ENCODE measurements around the gene SPATS2.

SPATS2 gene

DNA sequence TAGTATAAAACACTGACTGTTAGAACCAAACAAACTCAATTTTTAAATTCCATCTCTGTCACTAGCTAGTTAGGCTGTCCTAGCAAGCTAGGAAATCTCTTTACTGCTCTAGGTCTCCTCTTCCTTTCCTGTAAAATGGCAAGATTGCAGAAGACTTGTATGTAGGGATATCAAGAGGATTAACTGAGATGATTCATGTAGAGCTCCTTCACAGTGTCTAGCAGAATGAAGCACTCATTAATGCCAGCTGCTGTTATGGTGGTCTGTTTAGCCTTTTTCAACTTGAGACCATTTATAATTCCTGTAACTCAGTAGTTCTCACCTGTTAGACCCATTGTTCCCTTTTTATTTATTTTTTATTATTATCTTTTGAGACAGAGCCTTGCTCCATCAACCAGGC lies 103.7 kb downstream of the SPATS2 start:
- no peaks in the 10 kb centered on the region for H3K27me3 ChIP-seq (ENCODE audit: control insufficient read depth, insufficient read depth, low read length)
- no peaks in the 10 kb centered on the region for H3K4me1 ChIP-seq (ENCODE audit: control insufficient read depth, insufficient read depth, low read length)
- H3K36me3 ChIP-seq (ENCODE audit: control insufficient read depth, insufficient read depth, low read length), result no peaks in the 10 kb centered on the region
- no peak overlapping the region for H3K9ac ChIP-seq (ENCODE audit: low read depth, low read length)
- no peaks in the 10 kb centered on the region for H3K9me3 ChIP-seq (ENCODE audit: control insufficient read depth, insufficient read depth, low read length)
- H3K4me3 ChIP-seq (ENCODE audit: low read depth, low read length), result no peak overlapping the region
- H3K27ac ChIP-seq (ENCODE audit: low read depth, low read length), result no peak overlapping the region

DNA sequence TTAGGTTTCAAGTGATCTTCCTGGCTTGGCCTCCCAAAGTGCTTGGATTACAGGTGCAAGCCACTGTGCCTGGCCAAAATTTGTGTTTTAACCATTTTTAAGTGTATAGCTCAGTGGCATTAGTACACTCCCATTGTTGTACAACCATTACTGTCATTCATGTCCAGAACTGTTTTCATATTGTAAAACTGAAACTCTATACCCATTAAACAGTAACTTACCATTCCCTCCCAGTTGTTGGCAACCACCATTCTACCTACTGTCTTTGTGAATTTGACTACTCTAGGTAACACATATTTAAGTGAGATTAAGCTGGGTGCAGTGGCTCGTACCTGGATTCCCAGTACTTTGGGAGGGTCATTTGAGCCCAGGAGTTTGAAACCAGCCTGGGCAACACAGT lies 104.3 kb downstream of the SPATS2 start:
- Histone ChIP-seq H3K27ac (ENCODE audit: low read depth, low read length) (no peak overlapping the region), H3K4me3 (ENCODE audit: low read depth, low read length) (no peak overlapping the region), H3K9me3 (ENCODE audit: control insufficient read depth, insufficient read depth, low read length) (no peaks in the 10 kb centered on the region)

DNA sequence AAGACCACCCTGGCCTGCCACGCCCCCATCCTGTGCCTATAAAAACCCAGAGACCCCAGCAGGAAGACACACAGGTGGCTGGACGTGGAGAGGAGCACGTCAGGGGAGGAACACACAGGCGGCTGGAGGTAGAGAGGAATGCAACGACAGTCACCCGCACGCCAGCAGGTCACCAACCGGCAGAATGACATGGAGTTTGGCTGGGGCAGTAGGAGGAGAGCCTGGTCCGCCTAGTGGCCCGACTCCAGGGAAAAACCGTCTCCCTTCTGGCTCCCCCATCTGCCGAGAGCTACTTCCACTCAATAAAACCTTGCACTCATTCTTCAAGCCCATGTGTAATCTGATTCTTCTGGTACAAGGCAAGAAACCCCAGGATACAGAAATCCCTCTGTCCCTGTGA lies 108.8 kb downstream of the SPATS2 start:
- Histone ChIP-seq H3K36me3 (ENCODE audit: control insufficient read depth, insufficient read depth, low read length) (no peaks in the 10 kb centered on the region), H3K27me3 (ENCODE audit: control insufficient read depth, insufficient read depth, low read length) (no peaks in the 10 kb centered on the region), H3K9me3 (ENCODE audit: control insufficient read depth, insufficient read depth, low read length) (no peaks in the 10 kb centered on the region), H3K9ac (ENCODE audit: low read depth, low read length) (no peak overlapping the region), H3K27ac (ENCODE audit: low read depth, low read length) (no peak overlapping the region), H3K4me1 (ENCODE audit: control insufficient read depth, insufficient read depth, low read length) (peaks cover 11% of the 10 kb centered on the region), H3K4me3 (ENCODE audit: low read depth, low read length) (no peak overlapping the region)

More for the DNA sequence above, 104.3 kb downstream of the SPATS2 start:
- H3K4me1 ChIP-seq (ENCODE audit: control insufficient read depth, insufficient read depth, low read length), result no peaks in the 10 kb centered on the region
- no peaks in the 10 kb centered on the region for H3K36me3 ChIP-seq (ENCODE audit: control insufficient read depth, insufficient read depth, low read length)
- H3K27me3 ChIP-seq (ENCODE audit: control insufficient read depth, insufficient read depth, low read length), result no peaks in the 10 kb centered on the region
- H3K9ac ChIP-seq (ENCODE audit: low read depth, low read length), result no peak overlapping the region

- H3K9ac ChIP-seq (ENCODE audit: low read depth, low read length), result no peak overlapping the region
- peak overlapping the region; percentile 26 for H3K27ac ChIP-seq (ENCODE audit: low read depth, low read length)
- H3K9me3 ChIP-seq (ENCODE audit: control insufficient read depth, insufficient read depth, low read length), result no peaks in the 10 kb centered on the region
- peaks cover 33% of the 10 kb centered on the region for H3K4me1 ChIP-seq (ENCODE audit: control insufficient read depth, insufficient read depth, low read length)
- H3K36me3 ChIP-seq (ENCODE audit: control insufficient read depth, insufficient read depth, low read length), result no peaks in the 10 kb centered on the region
- H3K27me3 ChIP-seq (ENCODE audit: control insufficient read depth, insufficient read depth, low read length), result no peaks in the 10 kb centered on the region
- H3K4me3 ChIP-seq (ENCODE audit: low read depth, low read length), result no peak overlapping the region
Observed at GRCh38 chr12:49478949-49479664, 111.8 kb downstream of the SPATS2 start.

DNA sequence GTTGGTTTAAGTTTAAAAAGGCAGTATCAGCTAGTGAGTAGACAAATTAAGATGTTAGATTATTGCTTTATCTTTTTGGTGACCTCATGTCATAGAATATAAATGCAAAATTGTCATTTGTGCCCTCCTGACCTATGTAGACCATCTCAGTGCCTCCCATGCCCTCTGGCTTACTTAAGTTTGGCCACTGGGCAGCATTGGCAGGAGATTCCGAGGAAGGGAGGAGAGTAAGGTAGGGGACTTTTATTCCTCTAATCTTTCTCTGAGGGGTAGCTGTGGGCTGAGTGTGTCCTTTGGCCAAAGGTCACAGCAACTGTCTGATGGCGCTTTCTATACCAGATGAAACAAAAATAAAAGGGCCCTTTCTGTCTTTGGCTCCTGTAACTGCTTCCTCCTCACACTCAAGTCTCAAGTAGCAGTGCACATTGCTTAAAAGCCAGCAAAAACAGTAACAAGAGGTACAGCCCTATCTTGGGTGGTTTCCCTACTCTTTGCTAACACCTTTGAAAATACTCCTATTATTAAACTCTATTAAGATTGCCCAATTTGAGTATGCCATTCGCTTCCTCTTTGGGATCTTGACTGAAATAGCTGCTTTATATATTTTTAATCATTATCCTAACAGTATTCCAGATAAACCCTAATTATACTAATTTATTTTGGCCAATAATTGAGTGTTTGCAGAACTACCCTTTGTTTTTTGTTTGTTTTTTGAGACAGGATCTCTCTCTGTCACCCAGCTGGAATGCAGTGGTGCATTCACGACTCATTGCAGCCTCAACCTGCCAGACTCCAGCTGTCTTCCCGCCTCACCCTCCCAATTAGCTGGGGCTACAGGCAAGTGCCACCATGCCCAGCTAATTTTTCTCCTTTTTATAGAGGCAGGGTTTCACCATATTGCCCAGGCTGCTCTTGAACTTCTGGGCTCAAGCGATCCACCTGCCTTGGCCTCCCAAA lies 115.1 kb downstream of the SPATS2 start:
- H3K27ac ChIP-seq (ENCODE audit: low read depth, low read length), result peak overlapping the region; percentile 85
- no peaks in the 10 kb centered on the region for H3K36me3 ChIP-seq (ENCODE audit: control insufficient read depth, insufficient read depth, low read length)
- no peak overlapping the region for H3K9ac ChIP-seq (ENCODE audit: low read depth, low read length)
- H3K4me3 ChIP-seq (ENCODE audit: low read depth, low read length), result no peak overlapping the region
- no peaks in the 10 kb centered on the region for H3K9me3 ChIP-seq (ENCODE audit: control insufficient read depth, insufficient read depth, low read length)
- no peaks in the 10 kb centered on the region for H3K27me3 ChIP-seq (ENCODE audit: control insufficient read depth, insufficient read depth, low read length)
- peaks cover 40% of the 10 kb centered on the region for H3K4me1 ChIP-seq (ENCODE audit: control insufficient read depth, insufficient read depth, low read length)

DNA sequence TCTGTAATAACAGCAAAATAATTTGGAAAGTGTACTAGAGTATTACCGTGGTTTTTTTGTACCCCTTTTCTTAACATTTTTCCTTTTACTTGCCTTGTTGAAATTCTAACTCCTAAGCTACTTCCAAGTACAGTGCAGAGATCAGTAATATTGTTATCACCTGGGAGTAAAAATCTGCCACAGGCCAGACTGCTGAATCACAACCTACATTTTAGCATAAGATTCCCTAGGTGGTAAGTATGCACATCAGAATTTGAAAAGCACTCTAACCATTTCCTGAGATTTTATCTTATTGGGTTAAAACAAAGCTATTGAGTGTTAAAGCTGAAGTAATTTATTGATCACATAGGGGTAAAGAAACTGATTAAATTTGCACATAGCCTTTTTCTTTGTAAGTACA lies 116.4 kb downstream of the SPATS2 start:
- H3K36me3 ChIP-seq (ENCODE audit: control insufficient read depth, insufficient read depth, low read length), result no peaks in the 10 kb centered on the region
- peaks cover 36% of the 10 kb centered on the region for H3K4me1 ChIP-seq (ENCODE audit: control insufficient read depth, insufficient read depth, low read length)
- H3K27me3 ChIP-seq (ENCODE audit: control insufficient read depth, insufficient read depth, low read length), result no peaks in the 10 kb centered on the region
- H3K4me3 ChIP-seq (ENCODE audit: low read depth, low read length), result no peak overlapping the region
- peak overlapping the region; percentile 85 for H3K27ac ChIP-seq (ENCODE audit: low read depth, low read length)
- H3K9me3 ChIP-seq (ENCODE audit: control insufficient read depth, insufficient read depth, low read length), result no peaks in the 10 kb centered on the region
- H3K9ac ChIP-seq (ENCODE audit: low read depth, low read length), result no peak overlapping the region; the same call in 1 of the 2 replicates

GRCh38 chr12:49487605-49488004 lies 120.3 kb downstream of the SPATS2 start:
- no peak overlapping the region for H3K4me3 ChIP-seq (ENCODE audit: low read depth, low read length)
- H3K9me3 ChIP-seq (ENCODE audit: control insufficient read depth, insufficient read depth, low read length), result no peaks in the 10 kb centered on the region
- H3K4me1 ChIP-seq (ENCODE audit: control insufficient read depth, insufficient read depth, low read length), result peaks cover 36% of the 10 kb centered on the region
- no peak overlapping the region for H3K27ac ChIP-seq (ENCODE audit: low read depth, low read length)
- no peaks in the 10 kb centered on the region for H3K27me3 ChIP-seq (ENCODE audit: control insufficient read depth, insufficient read depth, low read length)
- H3K9ac ChIP-seq (ENCODE audit: low read depth, low read length), result no peak overlapping the region
- no peaks in the 10 kb centered on the region for H3K36me3 ChIP-seq (ENCODE audit: control insufficient read depth, insufficient read depth, low read length)

DNA sequence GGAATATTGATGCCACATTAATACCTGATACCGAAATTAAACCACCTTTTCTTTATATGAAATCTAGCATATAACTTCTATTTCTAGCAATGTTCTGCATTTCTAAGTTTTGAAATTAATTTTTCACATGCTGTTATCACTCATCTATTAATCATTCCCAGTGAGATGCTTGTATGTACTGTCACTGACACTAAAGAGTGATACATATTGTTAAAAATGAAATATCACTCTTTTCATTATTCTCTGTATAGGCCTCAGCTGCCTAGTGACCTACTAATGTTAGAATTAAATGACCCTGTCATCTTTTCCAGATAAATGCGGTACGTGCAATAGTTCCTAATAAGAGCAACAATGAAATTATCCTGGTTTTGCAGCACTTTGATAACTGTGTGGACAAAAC lies 121.9 kb downstream of the SPATS2 start:
- Histone ChIP-seq H3K27me3 (ENCODE audit: control insufficient read depth, insufficient read depth, low read length) (no peaks in the 10 kb centered on the region), H3K4me3 (ENCODE audit: low read depth, low read length) (no peak overlapping the region), H3K4me1 (ENCODE audit: control insufficient read depth, insufficient read depth, low read length) (peaks cover 21% of the 10 kb centered on the region), H3K9me3 (ENCODE audit: control insufficient read depth, insufficient read depth, low read length) (no peaks in the 10 kb centered on the region), H3K27ac (ENCODE audit: low read depth, low read length) (no peak overlapping the region), H3K36me3 (ENCODE audit: control insufficient read depth, insufficient read depth, low read length) (no peaks in the 10 kb centered on the region), H3K9ac (ENCODE audit: low read depth, low read length) (no peak overlapping the region)

- Histone ChIP-seq H3K27me3 (ENCODE audit: control insufficient read depth, insufficient read depth, low read length) (no peaks in the 10 kb centered on the region), H3K36me3 (ENCODE audit: control insufficient read depth, insufficient read depth, low read length) (peaks cover 3% of the 10 kb centered on the region), H3K9ac (ENCODE audit: low read depth, low read length) (no peak overlapping the region), H3K4me3 (ENCODE audit: low read depth, low read length) (no peak overlapping the region), H3K4me1 (ENCODE audit: control insufficient read depth, insufficient read depth, low read length) (peaks cover 15% of the 10 kb centered on the region), H3K9me3 (ENCODE audit: control insufficient read depth, insufficient read depth, low read length) (no peaks in the 10 kb centered on the region), H3K27ac (ENCODE audit: low read depth, low read length) (peak overlapping the region; percentile 66)
Observed at GRCh38 chr12:49489720-49490119, 122.5 kb downstream of the SPATS2 start.

DNA sequence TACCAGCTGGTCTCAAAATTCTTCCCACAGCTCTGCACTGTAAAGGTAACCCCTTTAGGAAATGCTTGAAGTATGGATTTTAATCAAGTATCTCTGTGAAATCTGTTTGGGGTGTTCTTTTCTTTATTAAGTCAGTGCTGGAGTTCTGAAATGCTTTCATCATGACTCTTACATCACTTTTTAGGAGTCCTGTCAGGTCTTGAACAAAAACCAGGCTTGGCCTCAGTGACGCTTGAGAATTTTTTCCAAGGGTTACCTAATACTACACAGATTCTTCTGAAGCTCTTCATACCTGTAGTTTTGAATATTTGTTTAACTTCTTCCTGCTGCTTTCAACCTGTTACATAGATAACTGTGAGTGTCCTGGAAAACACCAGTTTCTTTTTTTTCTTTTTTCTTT lies 124.6 kb downstream of the SPATS2 start:
- H3K9ac ChIP-seq (ENCODE audit: low read depth, low read length), result no peak overlapping the region
- H3K27ac ChIP-seq (ENCODE audit: low read depth, low read length), result no peak overlapping the region
- H3K27me3 ChIP-seq (ENCODE audit: control insufficient read depth, insufficient read depth, low read length), result no peaks in the 10 kb centered on the region

DNA sequence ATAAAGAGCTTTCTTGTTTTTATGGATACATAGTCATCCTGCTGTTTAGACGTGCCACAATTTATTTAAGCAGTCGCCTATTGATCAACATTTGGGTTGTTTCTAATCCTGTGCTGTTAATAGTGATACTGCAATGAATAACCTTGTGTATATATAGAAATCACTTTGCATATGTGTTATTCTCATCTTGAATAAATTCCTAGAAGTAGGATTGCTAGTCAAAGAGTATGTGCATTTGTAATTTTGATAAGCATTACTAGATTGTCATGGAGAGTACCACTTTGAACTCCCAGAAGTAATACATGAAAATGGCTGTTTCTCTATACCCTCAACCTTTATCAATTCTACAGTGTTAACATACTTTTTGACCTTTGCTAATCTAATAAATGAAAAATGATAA lies 126.6 kb downstream of the SPATS2 start:
- Histone ChIP-seq H3K9ac (ENCODE audit: low read depth, low read length) (no peak overlapping the region), H3K4me3 (ENCODE audit: low read depth, low read length) (no peak overlapping the region), H3K36me3 (ENCODE audit: control insufficient read depth, insufficient read depth, low read length) (peaks cover 12% of the 10 kb centered on the region), H3K27ac (ENCODE audit: low read depth, low read length) (no peak overlapping the region), H3K4me1 (ENCODE audit: control insufficient read depth, insufficient read depth, low read length) (peaks cover 15% of the 10 kb centered on the region), H3K27me3 (ENCODE audit: control insufficient read depth, insufficient read depth, low read length) (no peaks in the 10 kb centered on the region), H3K9me3 (ENCODE audit: control insufficient read depth, insufficient read depth, low read length) (no peaks in the 10 kb centered on the region)

More for the DNA sequence above, 124.6 kb downstream of the SPATS2 start:
- Histone ChIP-seq H3K9me3 (ENCODE audit: control insufficient read depth, insufficient read depth, low read length) (no peaks in the 10 kb centered on the region), H3K4me1 (ENCODE audit: control insufficient read depth, insufficient read depth, low read length) (peaks cover 15% of the 10 kb centered on the region), H3K4me3 (ENCODE audit: low read depth, low read length) (no peak overlapping the region), H3K36me3 (ENCODE audit: control insufficient read depth, insufficient read depth, low read length) (peaks cover 10% of the 10 kb centered on the region)
